Measurements from ENCODE around the gene MTMR2. TPM values are rescaled to one million over a fixed set of nuclear protein-coding genes. Genes with fewer than 3 reads are reported as not detected.

The MTMR2 gene
- total RNA-seq, 1 donor from 2014 or later, result 36.5 TPM

Other genes starting within 250 kb of the MTMR2 start
- gene FAM76B, start 134.3 kb downstream of the MTMR2 start, total RNA-seq, result 13.1 and 17.7 TPM in 2 replicates
- gene CEP57, start 133.6 kb downstream of the MTMR2 start, total RNA-seq, result 20.6 and 24.2 TPM in 2 replicates